ENCODE results near the gene KCTD16. TPM values are rescaled to one million over a fixed set of nuclear protein-coding genes. Genes with fewer than 3 reads are reported as not detected.
A peak's percentile ranks its signal among the peaks of the same experiment; 100 is the strongest.

Gene KCTD16
- total RNA-seq, 3 donors from 2014 or later, result not detected

DNA sequence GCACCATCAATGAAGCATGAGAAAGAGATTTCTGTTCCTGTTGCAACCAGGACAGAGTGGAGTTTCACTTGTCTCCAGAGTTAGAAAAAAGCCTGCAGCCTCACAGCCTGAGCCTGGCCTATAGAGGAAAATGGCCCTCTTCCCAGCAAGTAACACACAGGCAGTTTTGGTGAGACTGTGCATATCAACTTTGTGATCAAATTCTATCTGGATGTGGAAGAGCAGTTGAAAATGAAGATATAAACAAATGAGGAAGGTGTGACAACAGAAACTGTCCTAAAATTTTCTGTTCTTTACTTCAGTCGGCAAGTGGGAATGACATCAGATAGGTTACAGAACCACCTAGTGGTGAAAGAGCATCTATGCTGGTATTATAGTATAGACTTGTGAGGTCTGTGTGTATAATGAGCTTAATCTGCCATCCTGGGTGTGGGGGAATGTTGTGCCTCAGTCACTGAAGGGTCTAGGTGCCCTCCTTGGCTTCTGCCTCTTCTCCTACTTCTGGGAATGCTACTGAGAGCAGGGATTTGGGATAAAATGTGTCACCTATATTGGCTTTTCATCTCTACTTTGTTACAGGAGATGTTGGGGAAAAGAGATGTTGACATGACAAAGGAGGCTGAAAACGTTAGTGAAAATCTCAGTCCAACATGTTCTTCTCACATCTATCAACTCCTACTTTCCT lies 28.4 kb upstream of the KCTD16 start:
- H3K4me3 Mint-ChIP-seq, result no peak overlapping the region
- peak; percentile 67 to 82 for ATAC-seq
- H3K36me3 Mint-ChIP-seq (ENCODE audit: insufficient read depth), result no peaks in the 10 kb centered on the region
- DNase-seq, result no peak
- peaks cover 8% of the 10 kb centered on the region for H3K27me3 Mint-ChIP-seq (ENCODE audit: low read depth)
- no peaks in the 10 kb centered on the region for H3K9me3 Mint-ChIP-seq
- peaks cover 9% of the 10 kb centered on the region for H3K4me1 Mint-ChIP-seq (ENCODE audit: low read depth)

DNA sequence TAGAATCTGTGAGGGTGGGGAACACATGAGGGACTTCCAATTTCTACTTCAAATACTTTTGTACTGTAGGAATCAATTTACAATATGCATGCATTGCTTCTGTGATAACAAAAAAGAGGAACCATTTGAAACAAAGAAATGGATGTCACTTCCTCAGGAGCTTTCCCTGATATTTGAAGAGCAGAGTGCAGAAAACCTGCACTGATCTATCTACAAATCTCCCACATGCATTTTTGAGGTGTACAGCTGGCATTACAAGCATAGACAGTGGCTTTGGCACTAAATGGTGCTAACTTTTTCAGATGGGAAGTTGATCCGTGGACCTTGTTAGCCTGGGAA lies 27.9 kb upstream of the KCTD16 start:
- Mint-ChIP-seq H3K4me1 (ENCODE audit: low read depth) (peaks cover 9% of the 10 kb centered on the region), H3K27me3 (ENCODE audit: low read depth) (peaks cover 8% of the 10 kb centered on the region), H3K4me3 (no peak overlapping the region), H3K36me3 (ENCODE audit: insufficient read depth) (no peaks in the 10 kb centered on the region), H3K9me3 (no peaks in the 10 kb centered on the region)
- DNase-seq, result no peak
- no peak for ATAC-seq

GRCh38 chr5:144143625-144144024 lies 27.0 kb upstream of the KCTD16 start:
- Mint-ChIP-seq H3K27me3 (ENCODE audit: low read depth) (peaks cover 6% of the 10 kb centered on the region), H3K9me3 (no peaks in the 10 kb centered on the region), H3K36me3 (ENCODE audit: insufficient read depth) (no peaks in the 10 kb centered on the region), H3K4me3 (no peak overlapping the region), H3K4me1 (ENCODE audit: low read depth) (peaks cover 9% of the 10 kb centered on the region)
- DNase-seq (no peak), ATAC-seq (no peak)

DNA sequence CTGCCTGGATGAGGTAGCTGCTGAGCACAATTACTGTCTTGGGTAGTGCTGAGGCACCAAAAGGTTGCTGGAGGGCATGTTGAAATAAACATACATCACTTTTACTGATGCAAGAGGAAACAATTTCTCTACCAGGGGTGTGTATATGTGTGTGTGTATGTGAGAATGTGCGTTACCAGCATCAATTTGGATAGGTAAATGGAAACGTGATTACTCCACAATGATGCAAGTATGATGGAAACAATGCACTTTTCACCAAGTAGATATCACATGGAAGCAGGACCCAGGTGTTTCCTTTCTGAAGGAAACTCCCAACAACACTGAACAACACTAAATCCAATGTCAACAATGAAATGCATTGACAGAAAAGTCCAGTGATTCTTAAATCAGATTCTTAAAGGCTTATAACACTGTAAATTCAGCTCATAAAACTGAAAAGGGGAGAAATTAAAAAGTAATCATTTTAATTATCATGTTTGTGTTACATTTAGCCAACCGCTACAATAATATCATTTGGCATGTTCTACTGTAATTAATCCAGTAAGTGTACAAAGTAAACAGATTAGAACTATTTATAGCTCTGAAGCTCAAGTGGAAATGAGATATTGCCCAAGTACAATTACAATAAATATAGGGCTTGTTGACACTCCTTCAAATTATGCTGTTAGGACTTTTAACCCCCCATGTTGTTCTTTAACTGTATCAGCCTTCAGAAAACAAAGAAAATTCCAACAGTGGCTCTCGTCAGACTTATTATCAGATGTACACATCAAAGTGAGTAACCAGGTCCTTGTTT lies 25.5 kb upstream of the KCTD16 start:
- H3K4me3 Mint-ChIP-seq, result no peak overlapping the region
- H3K36me3 Mint-ChIP-seq (ENCODE audit: insufficient read depth), result no peaks in the 10 kb centered on the region
- peaks cover 9% of the 10 kb centered on the region for H3K4me1 Mint-ChIP-seq (ENCODE audit: low read depth)
- DNase-seq, result no peak
- ATAC-seq, result no peak
- H3K9me3 Mint-ChIP-seq, result no peaks in the 10 kb centered on the region
- peaks cover 6% of the 10 kb centered on the region for H3K27me3 Mint-ChIP-seq (ENCODE audit: low read depth)

GRCh38 chr5:144151026-144151425 lies 19.6 kb upstream of the KCTD16 start:
- Mint-ChIP-seq H3K4me3 (no peak overlapping the region), H3K9me3 (no peaks in the 10 kb centered on the region), H3K27me3 (ENCODE audit: low read depth) (no peaks in the 10 kb centered on the region), H3K36me3 (ENCODE audit: insufficient read depth) (peaks cover 2% of the 10 kb centered on the region), H3K4me1 (ENCODE audit: low read depth) (no peaks in the 10 kb centered on the region)
- ATAC-seq (no peak), DNase-seq (no peak)

- ATAC-seq, result peak in 1 of 2 donors; percentile 40
- H3K27me3 Mint-ChIP-seq (ENCODE audit: low read depth), result no peaks in the 10 kb centered on the region
- no peak overlapping the region for H3K4me3 Mint-ChIP-seq
These were observed 13.9 kb upstream of the KCTD16 start for GRCh38 chr5:144156767-144157171.

DNA sequence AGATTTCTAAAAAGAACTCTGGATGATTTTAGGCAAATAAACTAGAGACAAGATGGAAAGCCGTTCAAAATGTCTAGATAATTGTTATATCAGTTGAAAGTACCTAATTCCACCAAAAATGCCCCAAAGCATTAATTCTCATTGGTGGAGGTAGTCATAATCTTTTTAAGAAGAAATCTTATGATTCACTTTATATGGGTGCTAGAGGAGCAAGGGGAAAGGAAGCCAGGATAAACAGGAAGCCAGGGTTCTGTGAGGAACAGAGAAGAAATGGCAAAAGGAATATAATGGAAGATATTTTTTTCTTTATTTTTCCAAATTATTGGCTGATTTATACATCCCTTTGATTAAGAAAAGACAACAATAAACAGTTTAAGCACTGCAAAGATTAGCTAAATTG lies 8.0 kb upstream of the KCTD16 start:
- Mint-ChIP-seq H3K27me3 (ENCODE audit: low read depth) (no peaks in the 10 kb centered on the region), H3K4me3 (no peak overlapping the region), H3K4me1 (ENCODE audit: low read depth) (peaks cover 12% of the 10 kb centered on the region), H3K9me3 (no peaks in the 10 kb centered on the region), H3K36me3 (ENCODE audit: insufficient read depth) (peaks cover 33% of the 10 kb centered on the region)
- DNase-seq, result no peak
- no peak for ATAC-seq

More at GRCh38 chr5:144156767-144157171, 13.9 kb upstream of the KCTD16 start:
- no peak for DNase-seq
- Mint-ChIP-seq H3K36me3 (ENCODE audit: insufficient read depth) (peaks cover 14% of the 10 kb centered on the region), H3K9me3 (no peaks in the 10 kb centered on the region), H3K4me1 (ENCODE audit: low read depth) (no peaks in the 10 kb centered on the region)

- Mint-ChIP-seq H3K4me1 (ENCODE audit: low read depth) (peaks cover 45% of the 10 kb centered on the region), H3K9me3 (no peaks in the 10 kb centered on the region), H3K36me3 (ENCODE audit: insufficient read depth) (peaks cover 33% of the 10 kb centered on the region), H3K4me3 (no peak overlapping the region), H3K27me3 (ENCODE audit: low read depth) (no peaks in the 10 kb centered on the region)
- no peak for DNase-seq
- no peak for ATAC-seq
These were observed 4.0 kb upstream of the KCTD16 start for GRCh38 chr5:144166696-144167095.

DNA sequence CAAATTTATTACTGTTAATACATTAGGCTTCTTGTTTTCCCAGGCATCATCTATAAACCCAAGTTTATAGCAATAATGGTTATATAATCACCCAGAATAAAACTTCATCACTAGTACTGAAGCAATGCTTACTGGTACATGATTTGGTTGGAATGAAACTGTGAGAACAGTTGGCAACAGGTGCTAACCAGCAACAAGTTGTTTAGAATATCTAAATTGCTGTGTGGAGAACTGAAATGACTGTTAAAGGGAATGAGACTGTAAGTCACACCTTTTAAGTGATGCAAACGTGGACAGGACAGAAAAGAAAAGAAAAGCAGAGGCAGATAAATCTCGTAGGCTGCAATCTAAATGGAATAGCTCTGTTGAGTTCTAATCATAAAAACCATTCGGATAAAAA lies 2.7 kb upstream of the KCTD16 start:
- ATAC-seq, result no peak
- no peaks in the 10 kb centered on the region for H3K27me3 Mint-ChIP-seq (ENCODE audit: low read depth)
- no peak for DNase-seq
- H3K9me3 Mint-ChIP-seq, result no peaks in the 10 kb centered on the region
- peaks cover 23% of the 10 kb centered on the region for H3K36me3 Mint-ChIP-seq (ENCODE audit: insufficient read depth)
- peak overlapping the region; percentile 27 for H3K4me3 Mint-ChIP-seq
- peaks cover 45% of the 10 kb centered on the region for H3K4me1 Mint-ChIP-seq (ENCODE audit: low read depth)

DNA sequence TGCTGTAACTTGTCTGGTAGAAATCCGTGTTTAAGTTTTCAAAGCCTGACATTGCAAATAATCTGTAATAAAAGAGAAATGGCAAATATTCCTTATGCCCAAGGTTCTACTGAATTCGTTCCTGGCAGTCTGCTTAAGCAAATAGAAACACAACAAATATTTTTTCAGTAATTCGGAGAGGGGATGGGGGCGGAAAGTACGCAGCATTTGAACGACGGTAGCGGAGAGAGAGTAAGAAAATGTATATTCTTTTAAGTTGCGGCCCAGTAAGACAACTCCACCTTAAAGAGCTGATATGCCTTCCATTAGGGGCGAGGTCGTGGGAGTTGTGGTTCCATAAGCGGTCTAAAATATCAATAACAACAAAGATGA lies 783 bp upstream of the KCTD16 start:
- Mint-ChIP-seq H3K27me3 (ENCODE audit: low read depth) (no peaks in the 10 kb centered on the region), H3K4me3 (peak overlapping the region; percentile 98), H3K36me3 (ENCODE audit: insufficient read depth) (peaks cover 18% of the 10 kb centered on the region), H3K9me3 (no peaks in the 10 kb centered on the region), H3K4me1 (ENCODE audit: low read depth) (peaks cover 45% of the 10 kb centered on the region)
- ATAC-seq, result peak; percentile 0 to 1
- no peak for DNase-seq

DNA sequence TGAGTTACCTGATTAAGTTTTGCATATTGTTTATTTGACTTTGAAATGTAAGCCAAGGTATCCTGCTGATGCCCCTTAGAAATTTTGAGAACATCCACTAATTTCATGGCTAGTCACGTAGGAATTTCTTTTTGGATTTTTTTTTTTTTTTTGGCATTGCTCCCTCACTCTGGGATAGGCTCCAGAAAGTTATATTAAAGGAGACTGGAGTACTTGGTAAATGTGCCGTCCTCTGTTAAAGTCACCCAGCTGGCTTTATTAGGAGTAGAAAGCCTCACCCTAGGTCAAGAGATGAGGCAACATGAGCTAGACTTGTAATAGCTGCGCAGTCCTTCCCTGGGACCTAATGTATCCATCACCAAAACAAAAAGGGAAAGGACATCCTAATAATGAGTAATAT lies 3.1 kb downstream of the KCTD16 start:
- H3K36me3 Mint-ChIP-seq (ENCODE audit: insufficient read depth), result peaks cover 3% of the 10 kb centered on the region
- no peak for ATAC-seq
- H3K27me3 Mint-ChIP-seq (ENCODE audit: low read depth), result no peaks in the 10 kb centered on the region

DNA sequence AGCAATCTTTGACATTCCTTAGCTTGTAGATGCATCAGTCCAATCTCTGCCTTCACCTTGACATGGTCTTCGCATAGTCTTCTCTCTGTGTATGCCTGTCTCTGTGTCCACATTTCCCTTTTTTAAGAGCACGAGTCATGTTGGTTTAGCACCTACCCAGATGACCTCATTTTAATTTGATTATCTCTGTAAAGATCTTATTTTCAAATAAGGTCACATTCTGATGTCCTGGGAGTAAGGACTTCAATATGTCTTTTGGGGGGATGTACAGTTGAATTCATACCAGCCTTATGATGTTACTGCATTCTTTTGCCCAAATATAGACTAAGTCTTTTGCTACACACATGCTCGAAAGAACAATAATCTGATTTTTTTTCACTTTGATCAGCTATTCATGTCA lies 6.9 kb downstream of the KCTD16 start:
- Mint-ChIP-seq H3K27me3 (ENCODE audit: low read depth) (no peaks in the 10 kb centered on the region), H3K36me3 (ENCODE audit: insufficient read depth) (no peaks in the 10 kb centered on the region), H3K4me1 (ENCODE audit: low read depth) (peaks cover 14% of the 10 kb centered on the region), H3K4me3 (no peak overlapping the region), H3K9me3 (no peaks in the 10 kb centered on the region)
- peak in 1 of 2 donors; percentile 23 for ATAC-seq
- DNase-seq, result no peak

More for the DNA sequence above, 3.1 kb downstream of the KCTD16 start:
- H3K9me3 Mint-ChIP-seq, result no peaks in the 10 kb centered on the region
- DNase-seq, result no peak
- H3K4me3 Mint-ChIP-seq, result no peak overlapping the region
- peaks cover 32% of the 10 kb centered on the region for H3K4me1 Mint-ChIP-seq (ENCODE audit: low read depth)

GRCh38 chr5:144179226-144179625 lies 8.6 kb downstream of the KCTD16 start:
- H3K4me3 Mint-ChIP-seq, result no peak overlapping the region
- H3K4me1 Mint-ChIP-seq (ENCODE audit: low read depth), result peaks cover 18% of the 10 kb centered on the region
- H3K27me3 Mint-ChIP-seq (ENCODE audit: low read depth), result no peaks in the 10 kb centered on the region

GRCh38 chr5:144183254-144183889 lies 12.7 kb downstream of the KCTD16 start:
- H3K27me3 Mint-ChIP-seq (ENCODE audit: low read depth), result no peaks in the 10 kb centered on the region
- no peak for DNase-seq
- peaks cover 17% of the 10 kb centered on the region for H3K4me1 Mint-ChIP-seq (ENCODE audit: low read depth)
- no peaks in the 10 kb centered on the region for H3K36me3 Mint-ChIP-seq (ENCODE audit: insufficient read depth)
- H3K4me3 Mint-ChIP-seq, result no peak overlapping the region
- peak in 1 of 2 donors; percentile 59 for ATAC-seq
- no peaks in the 10 kb centered on the region for H3K9me3 Mint-ChIP-seq

More at GRCh38 chr5:144179226-144179625, 8.6 kb downstream of the KCTD16 start:
- no peak for DNase-seq
- Mint-ChIP-seq H3K36me3 (ENCODE audit: insufficient read depth) (no peaks in the 10 kb centered on the region), H3K9me3 (no peaks in the 10 kb centered on the region)
- no peak for ATAC-seq
